Stimulated activated CD8-positive, alpha-beta memory T cell treated with anti-CD3 and anti-CD28 coated beads, Interleukin-7, amount 100 ng/mL, for 48 hours (primary cell): ENCODE results near the gene AKAP1.

Experiments used
- DNase-seq, 2 donors: peaks; one replicate each; pipeline ENCODE4 v3.0.0-alpha.2; 2020; ENCODE audit warnings: low read depth in 1 of 2; ENCODE audit errors: extremely low read depth in 1 of 2

The AKAP1 gene, protein sequence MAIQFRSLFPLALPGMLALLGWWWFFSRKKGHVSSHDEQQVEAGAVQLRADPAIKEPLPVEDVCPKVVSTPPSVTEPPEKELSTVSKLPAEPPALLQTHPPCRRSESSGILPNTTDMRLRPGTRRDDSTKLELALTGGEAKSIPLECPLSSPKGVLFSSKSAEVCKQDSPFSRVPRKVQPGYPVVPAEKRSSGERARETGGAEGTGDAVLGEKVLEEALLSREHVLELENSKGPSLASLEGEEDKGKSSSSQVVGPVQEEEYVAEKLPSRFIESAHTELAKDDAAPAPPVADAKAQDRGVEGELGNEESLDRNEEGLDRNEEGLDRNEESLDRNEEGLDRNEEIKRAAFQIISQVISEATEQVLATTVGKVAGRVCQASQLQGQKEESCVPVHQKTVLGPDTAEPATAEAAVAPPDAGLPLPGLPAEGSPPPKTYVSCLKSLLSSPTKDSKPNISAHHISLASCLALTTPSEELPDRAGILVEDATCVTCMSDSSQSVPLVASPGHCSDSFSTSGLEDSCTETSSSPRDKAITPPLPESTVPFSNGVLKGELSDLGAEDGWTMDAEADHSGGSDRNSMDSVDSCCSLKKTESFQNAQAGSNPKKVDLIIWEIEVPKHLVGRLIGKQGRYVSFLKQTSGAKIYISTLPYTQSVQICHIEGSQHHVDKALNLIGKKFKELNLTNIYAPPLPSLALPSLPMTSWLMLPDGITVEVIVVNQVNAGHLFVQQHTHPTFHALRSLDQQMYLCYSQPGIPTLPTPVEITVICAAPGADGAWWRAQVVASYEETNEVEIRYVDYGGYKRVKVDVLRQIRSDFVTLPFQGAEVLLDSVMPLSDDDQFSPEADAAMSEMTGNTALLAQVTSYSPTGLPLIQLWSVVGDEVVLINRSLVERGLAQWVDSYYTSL

GRCh38 chr17:57084802-57085447 lies at the start of gene AKAP1:
AKAP1 (plus strand) TSS chr17:57085246; CDS start chr17:57105465, 20,219 bp downstream.
- DNase-seq = peak; percentile 87 to 95

DNA sequence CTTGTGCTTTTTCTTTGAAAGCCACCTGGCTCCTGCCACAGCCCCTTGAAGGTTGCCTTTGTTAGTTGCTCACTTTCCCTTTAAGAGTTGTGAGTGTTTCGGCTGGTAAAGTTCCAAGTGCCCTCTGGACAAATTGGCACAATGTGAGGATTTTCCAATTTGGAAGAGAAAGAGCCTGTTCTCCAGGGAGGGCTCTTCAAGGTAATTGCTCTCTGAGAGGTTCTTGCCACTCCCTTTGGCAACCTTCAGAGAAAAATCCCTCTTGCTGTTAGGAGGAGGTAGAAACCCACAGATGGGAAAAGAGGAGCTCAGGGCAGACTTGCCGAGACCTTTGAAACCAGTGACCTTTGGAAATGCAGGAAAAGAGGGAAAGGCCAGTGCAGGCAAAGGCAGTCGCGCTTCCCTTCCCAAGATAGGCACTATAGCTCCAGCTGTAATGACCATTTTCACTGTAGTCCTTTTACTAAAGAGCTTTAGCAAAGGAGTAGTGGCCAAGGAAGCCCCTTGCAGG lies 49.0 kb upstream of the AKAP1 start:
- DNase-seq = no peak

DNA sequence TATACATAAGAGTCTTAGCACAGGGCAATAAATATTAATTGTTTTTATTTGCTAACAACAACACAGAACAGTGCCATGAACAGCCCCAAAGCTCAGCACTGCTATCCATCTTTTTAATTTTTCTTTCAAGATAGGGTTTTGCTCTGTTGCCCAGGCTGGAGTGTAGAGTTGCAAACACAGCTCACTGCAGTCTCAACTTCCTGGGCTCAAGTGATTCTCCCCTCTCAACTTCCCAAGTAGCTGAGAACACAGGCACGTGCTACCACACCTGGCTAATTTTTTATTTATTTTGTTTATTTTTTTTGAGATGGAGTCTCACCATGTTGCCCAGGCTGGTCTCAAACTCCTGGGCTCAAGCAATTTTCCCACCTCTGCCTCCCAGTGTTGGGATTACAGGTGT lies 47.6 kb upstream of the AKAP1 start:
- no peak for DNase-seq

DNA sequence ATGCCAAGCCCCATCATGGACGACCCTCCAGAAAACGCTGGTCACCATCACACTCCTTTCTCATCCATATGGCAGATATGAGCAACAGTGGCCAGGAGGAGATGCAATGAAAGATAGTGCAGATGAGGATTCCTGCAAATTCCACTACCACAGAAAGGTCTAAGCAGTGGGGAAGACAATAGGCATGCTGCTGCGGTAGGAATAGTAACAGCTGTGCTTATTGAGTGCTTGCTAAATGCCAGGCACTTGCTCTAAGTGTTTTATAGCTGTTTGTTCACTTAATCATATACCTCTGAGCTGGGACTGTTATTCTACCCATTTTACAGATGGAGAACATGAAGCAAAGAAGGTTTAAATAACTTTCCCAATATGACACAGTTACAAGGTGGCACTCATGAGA lies 46.6 kb upstream of the AKAP1 start:
- DNase-seq = no peak

DNA sequence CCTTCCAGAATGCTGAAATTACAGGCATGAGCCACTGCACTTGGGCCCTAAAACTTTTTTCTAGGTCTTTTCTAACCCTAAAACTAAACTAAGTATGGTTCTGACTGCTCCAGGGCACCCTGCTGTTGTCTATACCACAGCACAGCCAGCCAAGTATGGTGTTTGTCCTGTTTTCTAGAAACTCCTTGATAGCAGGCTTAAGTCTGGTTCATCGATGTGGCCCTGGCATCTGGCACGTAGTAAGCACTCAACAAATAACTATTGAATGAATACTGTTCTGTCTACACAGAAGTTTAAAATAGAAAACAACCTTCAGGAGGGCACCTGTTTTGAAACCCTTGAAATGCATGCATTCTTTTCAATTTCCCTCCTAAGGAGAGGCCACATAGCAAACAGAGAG lies 44.5 kb upstream of the AKAP1 start:
- DNase-seq = no peak

GRCh38 chr17:57043276-57043675 lies 41.8 kb upstream of the AKAP1 start:
- no peak for DNase-seq

GRCh38 chr17:57044976-57045867 lies 39.8 kb upstream of the AKAP1 start:
- DNase-seq = no peak

GRCh38 chr17:57045868-57046704 lies 39.0 kb upstream of the AKAP1 start:
- peak; percentile 1 to 33 for DNase-seq

DNA sequence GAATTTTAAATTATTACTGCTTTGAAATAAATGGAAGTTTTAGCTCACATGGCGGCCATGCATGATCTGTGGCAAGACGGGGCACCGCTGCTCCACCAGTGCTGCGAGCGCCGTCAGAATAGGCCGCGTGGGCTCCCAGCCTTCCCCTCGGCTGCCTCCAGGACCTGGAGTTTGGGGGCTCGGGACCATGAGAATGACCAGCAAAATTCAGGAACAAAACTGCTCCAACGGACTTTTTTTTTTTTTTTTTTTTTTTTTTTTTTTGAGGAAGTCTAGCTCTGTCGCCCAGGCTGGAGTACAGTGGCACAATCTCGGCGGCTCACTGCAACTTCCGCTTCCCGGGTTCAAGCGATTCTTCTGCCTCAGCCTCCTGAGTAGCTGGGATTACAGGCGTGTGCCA lies 38.3 kb upstream of the AKAP1 start:
- DNase-seq = no peak

- DNase-seq = no peak
Observed at GRCh38 chr17:57048096-57048495, 37.0 kb upstream of the AKAP1 start.

DNA sequence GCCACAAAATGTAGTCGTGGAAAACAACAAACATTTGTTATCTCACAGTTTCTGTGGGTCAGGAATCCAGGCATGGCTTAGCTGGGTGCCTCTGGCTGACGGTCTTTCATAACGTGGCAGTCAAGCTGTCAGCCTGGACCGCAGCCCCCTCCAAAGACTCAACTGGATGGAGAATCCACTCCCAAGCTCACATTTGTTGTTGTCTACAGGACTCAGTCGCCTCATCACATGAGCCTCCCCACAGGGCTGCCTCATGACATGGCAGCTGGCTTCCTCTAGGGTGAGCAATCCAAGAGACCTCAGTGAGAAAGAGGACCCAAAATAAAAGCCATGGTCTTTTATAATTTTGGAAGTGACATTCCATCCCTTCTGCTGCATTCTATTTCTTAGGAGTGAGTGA lies 34.7 kb upstream of the AKAP1 start:
- no peak for DNase-seq

- DNase-seq = no peak
Observed at GRCh38 chr17:57051886-57052361, 33.1 kb upstream of the AKAP1 start.

DNA sequence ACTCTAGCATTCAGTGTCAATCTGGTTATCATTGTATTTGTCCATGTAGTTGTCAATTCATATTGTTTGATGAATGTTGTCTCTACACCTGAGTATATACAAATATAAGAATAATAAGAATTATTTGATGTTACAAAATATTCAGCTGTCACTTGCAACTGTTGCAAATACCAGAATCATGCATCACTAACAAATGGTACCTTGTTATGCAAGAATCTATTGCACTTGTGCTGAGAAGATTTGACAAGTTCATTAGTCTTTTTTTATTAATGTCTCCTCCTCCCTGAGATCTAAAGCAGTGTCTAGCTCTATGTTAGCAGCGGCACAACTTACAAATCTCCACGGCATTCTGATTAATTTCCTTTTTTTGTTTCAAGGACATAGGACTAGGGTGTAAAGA lies 22.2 kb upstream of the AKAP1 start:
- DNase-seq = no peak

DNA sequence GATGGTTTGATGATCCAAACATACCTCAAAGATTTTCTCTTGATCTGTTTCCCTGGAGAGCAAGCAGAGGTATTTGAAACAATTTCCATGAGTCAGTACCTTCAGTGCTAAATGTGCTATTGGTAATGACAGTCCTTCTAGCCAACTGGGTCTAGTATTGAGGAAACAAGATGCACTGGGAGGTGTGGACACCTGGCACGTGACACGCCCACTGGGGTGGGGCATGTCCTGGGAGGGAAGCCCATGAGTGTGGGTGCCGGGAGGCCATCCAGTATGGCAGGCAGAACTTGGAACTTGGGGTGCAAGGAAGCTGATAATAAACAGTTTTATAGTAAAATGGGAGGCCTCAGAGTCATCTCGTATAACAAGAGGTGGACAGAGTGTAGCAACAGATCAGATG lies 17.9 kb upstream of the AKAP1 start:
- no peak for DNase-seq

DNA sequence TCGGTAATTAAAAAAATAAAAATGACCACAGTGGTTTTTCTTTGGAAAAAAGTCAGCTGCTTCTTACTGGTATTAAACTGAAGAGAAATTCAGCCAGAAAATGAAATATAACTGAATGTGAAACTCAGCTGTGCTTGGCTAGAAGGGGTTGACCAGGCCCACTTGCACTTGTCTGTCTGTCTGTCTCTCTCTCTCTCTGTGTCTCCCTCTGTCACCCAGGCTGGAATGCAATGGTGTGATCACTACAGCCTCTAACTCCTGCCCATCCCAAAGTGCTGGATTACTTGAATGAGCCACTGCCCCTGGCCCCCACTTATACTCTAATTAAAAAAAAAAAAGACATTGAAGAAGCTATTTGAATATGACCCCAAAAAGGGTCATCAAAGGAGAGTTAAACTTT lies 17.3 kb upstream of the AKAP1 start:
- DNase-seq = no peak

DNA sequence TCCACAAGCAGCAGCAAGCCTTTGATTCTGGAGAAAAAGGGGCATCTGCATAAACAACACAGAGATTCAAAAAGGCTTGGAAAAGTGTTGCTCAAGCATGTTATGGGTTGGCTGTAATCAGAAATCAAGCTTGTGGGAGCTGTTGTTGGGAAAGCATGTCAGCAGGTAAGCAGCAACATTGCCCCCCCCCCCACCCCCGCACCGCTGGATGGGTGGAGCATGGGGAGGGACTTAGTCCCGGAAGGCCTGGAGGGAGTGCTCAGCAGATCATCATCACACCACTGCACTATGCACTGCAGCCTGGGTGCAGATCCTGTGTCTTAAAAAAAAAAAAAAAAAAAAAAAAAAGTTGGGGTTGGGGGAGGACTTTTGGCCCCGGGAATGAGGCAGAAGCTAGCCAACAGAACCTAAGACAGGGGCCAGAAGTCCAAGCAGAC lies 16.8 kb upstream of the AKAP1 start:
- no peak for DNase-seq

- DNase-seq = no peak
Observed at GRCh38 chr17:57068707-57069106, 16.3 kb upstream of the AKAP1 start.

DNA sequence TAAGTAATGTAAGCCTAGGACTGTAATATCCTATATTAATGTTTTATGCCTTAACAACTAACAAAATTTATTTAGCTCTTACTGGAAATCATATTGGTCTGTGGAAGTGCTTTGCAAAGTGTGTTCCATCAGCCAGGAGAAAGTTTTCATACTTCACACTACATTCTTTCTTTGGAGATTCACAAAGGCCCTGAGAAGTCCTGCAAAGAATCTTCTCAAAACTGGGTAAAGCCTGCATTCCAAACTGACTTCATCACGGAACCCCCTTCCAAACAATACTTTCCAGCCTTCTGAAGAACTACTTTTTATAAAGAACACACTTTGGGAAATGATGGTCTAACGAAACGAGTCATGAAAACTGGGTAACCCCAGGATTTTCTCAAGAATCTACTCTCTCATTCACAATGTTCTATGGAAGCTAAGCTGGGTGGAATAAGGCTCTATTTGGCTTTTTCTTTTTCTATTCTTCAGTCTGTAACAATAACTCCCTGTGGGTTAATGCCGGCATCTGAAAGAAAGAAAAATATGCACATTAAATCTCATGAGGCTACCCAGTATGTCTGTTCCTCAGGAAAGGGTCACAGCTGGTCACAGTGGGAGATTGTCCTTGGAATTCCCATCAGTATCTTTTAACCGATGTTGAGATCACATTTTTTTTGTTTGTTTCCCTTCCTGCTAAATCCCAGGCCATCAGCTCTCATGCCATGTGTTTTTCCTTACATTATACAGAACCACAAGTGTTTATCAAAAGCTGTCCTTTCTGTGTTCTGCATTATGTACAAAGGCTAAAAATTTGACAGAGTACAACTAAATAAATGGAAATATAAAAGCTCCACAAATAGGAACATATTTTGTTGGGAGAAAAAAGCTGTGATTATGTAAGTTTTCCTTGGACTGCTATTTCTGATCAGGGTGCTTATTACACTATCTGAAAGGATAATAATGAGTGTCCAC lies 12.8 kb upstream of the AKAP1 start:
- no peak for DNase-seq
